SK-N-SH treated with all-trans-retinoic acid at 6 μM for 48 hours (cell line): Measurements from ENCODE around the gene CFAP90.

Experiments used
- ATAC-seq: fragments of 200-7000 bp; cut with Tn5 transposase; 3 replicates; pipeline ENCODE4 v1.9.1; 2020; ENCODE audit warnings: mild to moderate bottlenecking, moderate library complexity
- BACH2 ChIP-seq: fragments of 250-450 bp; sonication (Bioruptor Pico); IDR thresholded peaks from 2 replicates; pipeline ENCODE4 v1.9.0; 2021; ENCODE audit warnings: mild to moderate bottlenecking, borderline replicate concordance
- CSDC2 ChIP-seq: fragments of 250-450 bp; sonication (Bioruptor Pico); IDR thresholded peaks from 2 replicates; pipeline ENCODE4 v1.5.0; 2020; ENCODE audit warnings: mild to moderate bottlenecking, moderate library complexity
- CSRNP3 ChIP-seq: fragments of 250-450 bp; sonication (Bioruptor Pico); IDR thresholded peaks from 2 replicates; pipeline ENCODE4 v1.5.1; 2021; ENCODE audit warnings: mild to moderate bottlenecking, moderate library complexity
- ESRRG ChIP-seq: fragments of 250-450 bp; sonication (Bioruptor Pico); IDR thresholded peaks from 2 replicates; pipeline ENCODE4 v1.6.1; 2021; ENCODE audit warnings: mild to moderate bottlenecking
- OSR1 ChIP-seq: fragments of 250-450 bp; sonication (Bioruptor Pico); IDR thresholded peaks from 2 replicates; pipeline ENCODE4 v1.8.0; 2022; ENCODE audit warnings: moderate library complexity, mild to moderate bottlenecking, inconsistent platforms
- POU6F1 ChIP-seq: fragments of 250-450 bp; sonication (Bioruptor Pico); IDR thresholded peaks from 2 replicates; pipeline ENCODE4 v1.8.0; 2021; ENCODE audit warnings: low read depth, mild to moderate bottlenecking, moderate library complexity, borderline replicate concordance
- PPARA ChIP-seq: fragments of 250-450 bp; sonication (Bioruptor Pico); IDR thresholded peaks from 2 replicates; pipeline ENCODE4 v1.5.0; 2020; ENCODE audit warnings: mild to moderate bottlenecking, borderline replicate concordance
- RARB ChIP-seq: fragments of 250-450 bp; sonication (Bioruptor Pico); IDR thresholded peaks from 2 replicates; pipeline ENCODE4 v1.8.0; 2021; ENCODE audit warnings: mild to moderate bottlenecking, moderate library complexity
- TCF4 ChIP-seq: fragments of 250-450 bp; sonication (Bioruptor Pico); IDR thresholded peaks from 2 replicates; pipeline ENCODE4 v1.8.0; 2021; ENCODE audit warnings: mild to moderate bottlenecking, moderate library complexity, borderline replicate concordance
- TOX ChIP-seq: fragments of 250-450 bp; sonication (Bioruptor Pico); IDR thresholded peaks from 2 replicates; pipeline ENCODE4 v1.8.0; 2021; ENCODE audit warnings: mild to moderate bottlenecking, moderate library complexity, borderline replicate concordance
- TSHZ2 ChIP-seq: fragments of 250-450 bp; sonication (Bioruptor Pico); IDR thresholded peaks from 2 replicates; pipeline ENCODE4 v1.5.0; 2020; ENCODE audit warnings: mild to moderate bottlenecking, moderate library complexity
- ZC3H10 ChIP-seq: fragments of 250-450 bp; sonication (Bioruptor Pico); IDR thresholded peaks from 2 replicates; pipeline ENCODE4 v1.5.1; 2021; ENCODE audit warnings: mild to moderate bottlenecking, moderate library complexity
- ZFP3 ChIP-seq: fragments of 250-450 bp; sonication (Bioruptor Pico); IDR thresholded peaks from 2 replicates; pipeline ENCODE4 v1.5.0; 2020; ENCODE audit warnings: mild to moderate bottlenecking, moderate library complexity
- ZFP30 ChIP-seq: fragments of 450-650 bp; formaldehyde crosslinking; IDR thresholded peaks from 2 replicates; pipeline ENCODE4 v1.5.0; 2022; ENCODE audit warnings: mild to moderate bottlenecking, moderate library complexity
- ZNF565 ChIP-seq: fragments of 450-650 bp; formaldehyde crosslinking; conservative IDR thresholded peaks from 2 replicates; pipeline ENCODE4 v1.5.0; 2020; ENCODE audit warnings: low read depth, mild to moderate bottlenecking, moderate library complexity
- ZNF70 ChIP-seq: fragments of 450-650 bp; formaldehyde crosslinking; IDR thresholded peaks from 2 replicates; pipeline ENCODE4 v1.5.0; 2020; ENCODE audit warnings: mild to moderate bottlenecking, moderate library complexity
- ZNF8 ChIP-seq: fragments of 450-650 bp; formaldehyde crosslinking; IDR thresholded peaks from 2 replicates; pipeline ENCODE4 v1.5.0; 2020; ENCODE audit warnings: mild to moderate bottlenecking, moderate library complexity
- TF ChIP-seq, protein P1 (sequence below): fragments of 250-450 bp; sonication (Bioruptor Pico); IDR thresholded peaks from 2 replicates; pipeline ENCODE4 v1.5.1; 2020; ENCODE audit warnings: low read depth, mild to moderate bottlenecking, moderate library complexity
- TF ChIP-seq, protein P2 (sequence below): fragments of 250-450 bp; sonication (Bioruptor Pico); IDR thresholded peaks from 2 replicates; pipeline ENCODE4 v1.8.0; 2020; ENCODE audit warnings: mild to moderate bottlenecking, moderate library complexity, borderline replicate concordance

CFAP90 gene

GRCh38 chr5:7871653-7872052, 20.7 kb upstream of the CFAP90 start:
- no peak for ATAC-seq
- no peak for TF ChIP-seq TCF4 (CRISPR knock-in tag)
- TF ChIP-seq ESRRG, result no peak
- no peak for TF ChIP-seq TSHZ2 (CRISPR knock-in tag)
- TF ChIP-seq POU6F1, result no peak
- TF ChIP-seq PPARA (CRISPR knock-in tag), result no peak
- no peak for TF ChIP-seq BACH2 (CRISPR knock-in tag)
- TF ChIP-seq, protein P1, sequence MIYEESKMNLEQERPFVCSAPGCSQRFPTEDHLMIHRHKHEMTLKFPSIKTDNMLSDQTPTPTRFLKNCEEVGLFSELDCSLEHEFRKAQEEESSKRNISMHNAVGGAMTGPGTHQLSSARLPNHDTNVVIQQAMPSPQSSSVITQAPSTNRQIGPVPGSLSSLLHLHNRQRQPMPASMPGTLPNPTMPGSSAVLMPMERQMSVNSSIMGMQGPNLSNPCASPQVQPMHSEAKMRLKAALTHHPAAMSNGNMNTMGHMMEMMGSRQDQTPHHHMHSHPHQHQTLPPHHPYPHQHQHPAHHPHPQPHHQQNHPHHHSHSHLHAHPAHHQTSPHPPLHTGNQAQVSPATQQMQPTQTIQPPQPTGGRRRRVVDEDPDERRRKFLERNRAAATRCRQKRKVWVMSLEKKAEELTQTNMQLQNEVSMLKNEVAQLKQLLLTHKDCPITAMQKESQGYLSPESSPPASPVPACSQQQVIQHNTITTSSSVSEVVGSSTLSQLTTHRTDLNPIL (CRISPR knock-in tag), result no peak
- no peak for TF ChIP-seq ZNF70 (CRISPR knock-in tag)
- TF ChIP-seq, protein P2, sequence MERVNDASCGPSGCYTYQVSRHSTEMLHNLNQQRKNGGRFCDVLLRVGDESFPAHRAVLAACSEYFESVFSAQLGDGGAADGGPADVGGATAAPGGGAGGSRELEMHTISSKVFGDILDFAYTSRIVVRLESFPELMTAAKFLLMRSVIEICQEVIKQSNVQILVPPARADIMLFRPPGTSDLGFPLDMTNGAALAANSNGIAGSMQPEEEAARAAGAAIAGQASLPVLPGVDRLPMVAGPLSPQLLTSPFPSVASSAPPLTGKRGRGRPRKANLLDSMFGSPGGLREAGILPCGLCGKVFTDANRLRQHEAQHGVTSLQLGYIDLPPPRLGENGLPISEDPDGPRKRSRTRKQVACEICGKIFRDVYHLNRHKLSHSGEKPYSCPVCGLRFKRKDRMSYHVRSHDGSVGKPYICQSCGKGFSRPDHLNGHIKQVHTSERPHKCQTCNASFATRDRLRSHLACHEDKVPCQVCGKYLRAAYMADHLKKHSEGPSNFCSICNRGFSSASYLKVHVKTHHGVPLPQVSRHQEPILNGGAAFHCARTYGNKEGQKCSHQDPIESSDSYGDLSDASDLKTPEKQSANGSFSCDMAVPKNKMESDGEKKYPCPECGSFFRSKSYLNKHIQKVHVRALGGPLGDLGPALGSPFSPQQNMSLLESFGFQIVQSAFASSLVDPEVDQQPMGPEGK (CRISPR knock-in tag), result no peak
- TF ChIP-seq OSR1 (CRISPR knock-in tag), result no peak
- TF ChIP-seq CSDC2, result no peak
- TF ChIP-seq ZFP30 (CRISPR knock-in tag), result no peak
- TF ChIP-seq CSRNP3 (CRISPR knock-in tag), result no peak
- no peak for TF ChIP-seq ZNF565
- TF ChIP-seq ZFP3 (CRISPR knock-in tag), result no peak
- no peak for TF ChIP-seq ZC3H10 (CRISPR knock-in tag)
- TF ChIP-seq ZNF8, result no peak
- TF ChIP-seq, all 23 proteins: peak for 0

DNA sequence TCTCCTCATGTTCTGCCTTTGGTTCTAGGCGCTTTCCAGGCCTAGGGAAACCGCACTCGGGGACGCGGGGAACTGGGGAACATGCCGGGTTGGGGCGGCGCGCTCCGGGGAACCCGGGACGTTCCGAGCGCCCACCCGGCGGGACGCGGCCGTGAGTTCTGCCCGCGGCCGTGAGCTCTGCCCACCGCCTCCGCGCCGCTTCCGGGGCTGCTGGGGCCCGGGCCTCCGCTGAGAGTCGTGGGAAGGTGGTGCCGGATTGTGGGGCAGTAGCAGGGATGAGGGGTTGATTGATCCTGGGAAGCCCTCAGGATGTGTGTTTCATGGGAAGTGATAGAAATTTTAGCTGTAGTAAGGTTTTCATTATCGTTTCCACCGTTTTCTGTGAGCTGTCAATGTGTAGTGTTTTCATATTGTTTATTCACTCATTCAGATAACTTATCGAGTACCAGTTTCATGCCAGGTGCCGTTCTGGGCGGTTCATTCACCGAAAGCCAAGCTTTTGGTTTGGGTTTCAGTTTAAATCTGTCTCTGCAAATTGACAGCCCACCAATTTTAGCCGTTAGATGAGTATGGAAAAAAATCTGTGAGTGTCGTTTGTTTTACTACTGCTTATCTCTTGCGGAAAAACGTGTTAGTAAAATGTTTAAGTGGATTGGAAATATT, 18.7 kb upstream of the CFAP90 start:
- TF ChIP-seq ESRRG, result no peak
- no peak for TF ChIP-seq ZFP30 (CRISPR knock-in tag)
- TF ChIP-seq POU6F1, result no peak
- TF ChIP-seq TOX, result no peak
- TF ChIP-seq ZNF8, result no peak
- TF ChIP-seq TCF4 (CRISPR knock-in tag), result no peak
- no peak for TF ChIP-seq RARB
- no peak for TF ChIP-seq ZC3H10 (CRISPR knock-in tag)
- TF ChIP-seq ZNF70 (CRISPR knock-in tag), result no peak
- TF ChIP-seq, protein P1 (CRISPR knock-in tag), result no peak
- TF ChIP-seq, all 23 proteins: peak for 0
- ATAC-seq, result peak; percentile 62
